Right lobe of liver (tissue), 4 donors: ENCODE results near the gene GUCA2A.

Source experiments
- CTCF ChIP-seq, 4 donors: fragments of 200-600 bp in 3 of 4; fragments of 450-650 bp in 1 of 4; IDR thresholded peaks; one replicate each; pipeline versions ENCODE4 v1.5.1 to v1.8.0; 2016 to 2022; ENCODE audit warnings: antibody characterized with exemption in 4 of 4, mild to moderate bottlenecking in 2 of 4
- POLR2A ChIP-seq: fragments of 450-650 bp; IDR thresholded peaks from one replicate; pipeline ENCODE4 v1.6.1; 2017; ENCODE audit warnings: antibody characterized with exemption, mild to moderate bottlenecking
- donor health status: DM: no; HTN: no; CAD: no.
- donor health status: DM: no; HTN: no; CAD: no.
- donor health status: DM: no; HTN: yes; CAD: no.

GRCh38 chr1:42170779-42171621 lies 6.5 kb upstream of the GUCA2A start:
- no peak for TF ChIP-seq CTCF (IDR thresholded peaks at IDR 0.05)
- no peak for TF ChIP-seq POLR2A
